GM12874 (cell line): ENCODE data around the gene EXOC6B.

Experiments used
- TF ChIP-seq, protein P1 (sequence below): IDR thresholded peaks from 2 replicates; pipeline ENCODE4 v1.5.1; 2011; ENCODE audit warnings: low read depth, mild to moderate bottlenecking, control low read depth, low read length, moderate library complexity; ENCODE audit not compliant: insufficient read depth

EXOC6B gene

DNA sequence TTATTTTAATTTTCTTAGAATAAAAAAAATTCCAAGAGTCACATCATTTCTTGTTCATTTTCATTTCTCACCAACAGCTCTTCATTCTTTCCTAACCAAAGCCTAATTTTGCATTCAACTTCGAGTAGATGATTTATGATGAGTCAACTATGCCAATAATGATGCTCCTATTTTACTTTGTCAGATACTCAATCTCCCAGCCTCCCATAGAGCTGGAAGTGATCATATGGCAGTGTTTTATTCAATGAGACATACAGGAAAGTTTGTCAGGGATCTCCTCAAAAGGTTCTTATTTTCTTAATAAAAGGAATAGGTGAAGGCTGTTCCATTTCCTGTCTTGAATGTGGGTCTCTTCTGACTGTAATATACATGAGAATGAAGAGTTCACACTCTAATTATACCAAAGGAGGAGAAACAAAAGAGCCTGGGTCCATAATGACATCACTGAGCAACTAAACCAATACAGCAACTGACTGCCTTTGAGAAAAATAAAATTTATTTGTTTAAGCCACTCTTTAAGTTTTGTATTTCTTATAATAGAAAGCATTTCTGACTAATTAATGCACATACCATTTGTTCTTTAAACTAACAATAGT, 447.0 kb downstream of the EXOC6B start:
- TF ChIP-seq, protein P1, sequence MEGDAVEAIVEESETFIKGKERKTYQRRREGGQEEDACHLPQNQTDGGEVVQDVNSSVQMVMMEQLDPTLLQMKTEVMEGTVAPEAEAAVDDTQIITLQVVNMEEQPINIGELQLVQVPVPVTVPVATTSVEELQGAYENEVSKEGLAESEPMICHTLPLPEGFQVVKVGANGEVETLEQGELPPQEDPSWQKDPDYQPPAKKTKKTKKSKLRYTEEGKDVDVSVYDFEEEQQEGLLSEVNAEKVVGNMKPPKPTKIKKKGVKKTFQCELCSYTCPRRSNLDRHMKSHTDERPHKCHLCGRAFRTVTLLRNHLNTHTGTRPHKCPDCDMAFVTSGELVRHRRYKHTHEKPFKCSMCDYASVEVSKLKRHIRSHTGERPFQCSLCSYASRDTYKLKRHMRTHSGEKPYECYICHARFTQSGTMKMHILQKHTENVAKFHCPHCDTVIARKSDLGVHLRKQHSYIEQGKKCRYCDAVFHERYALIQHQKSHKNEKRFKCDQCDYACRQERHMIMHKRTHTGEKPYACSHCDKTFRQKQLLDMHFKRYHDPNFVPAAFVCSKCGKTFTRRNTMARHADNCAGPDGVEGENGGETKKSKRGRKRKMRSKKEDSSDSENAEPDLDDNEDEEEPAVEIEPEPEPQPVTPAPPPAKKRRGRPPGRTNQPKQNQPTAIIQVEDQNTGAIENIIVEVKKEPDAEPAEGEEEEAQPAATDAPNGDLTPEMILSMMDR = no peak

DNA sequence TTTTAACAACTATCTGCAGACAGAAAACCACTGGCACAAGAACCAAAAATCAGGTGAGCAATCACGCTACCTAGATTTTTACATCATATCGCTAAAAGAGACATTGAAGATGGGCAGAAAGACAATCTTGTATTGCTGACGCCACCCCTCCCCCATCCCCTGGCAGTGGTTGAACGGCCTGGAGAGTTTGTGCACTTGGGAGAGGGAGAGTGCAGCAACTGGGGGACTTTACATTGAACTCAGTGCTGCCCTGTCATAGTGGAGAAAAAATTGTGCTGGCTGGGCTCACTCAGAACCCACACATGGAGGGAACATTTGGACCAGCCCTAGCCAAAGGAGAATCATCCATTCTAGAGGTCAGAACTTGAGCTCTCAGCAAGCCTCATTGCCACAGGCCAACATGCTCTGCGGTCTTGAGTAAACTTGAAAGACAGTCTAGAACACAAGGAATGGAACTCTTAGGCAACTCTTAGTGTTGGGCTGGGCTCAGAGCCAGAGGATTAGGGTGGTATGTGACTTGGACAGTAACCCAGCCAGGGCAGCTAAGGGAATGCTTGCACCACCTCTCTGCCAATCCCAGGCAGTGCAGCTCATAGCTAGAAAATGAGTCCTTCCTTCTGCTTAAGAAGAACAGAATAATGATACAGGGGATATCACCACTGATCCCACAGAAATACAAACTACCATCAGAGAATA, 458.2 kb downstream of the EXOC6B start:
- TF ChIP-seq, protein P1 = no peak

DNA sequence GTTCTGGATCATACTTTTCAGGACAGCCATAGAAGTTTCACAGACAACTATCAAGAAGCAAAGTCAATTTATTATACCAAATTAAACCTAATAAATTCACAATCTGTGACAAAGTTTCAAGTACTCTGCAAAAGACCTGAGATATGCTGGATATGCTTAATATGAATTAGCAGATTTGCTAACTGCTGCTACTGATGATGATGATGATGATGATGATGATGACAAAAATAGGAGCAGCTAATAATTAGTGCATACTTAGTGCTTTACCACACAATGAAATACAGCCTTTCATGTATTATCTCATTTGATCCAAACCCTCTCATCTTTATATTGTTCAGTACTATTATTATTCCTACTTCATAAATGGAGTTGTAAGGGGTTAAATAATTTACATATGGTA, 462.4 kb downstream of the EXOC6B start:
- TF ChIP-seq, protein P1 = no peak

DNA sequence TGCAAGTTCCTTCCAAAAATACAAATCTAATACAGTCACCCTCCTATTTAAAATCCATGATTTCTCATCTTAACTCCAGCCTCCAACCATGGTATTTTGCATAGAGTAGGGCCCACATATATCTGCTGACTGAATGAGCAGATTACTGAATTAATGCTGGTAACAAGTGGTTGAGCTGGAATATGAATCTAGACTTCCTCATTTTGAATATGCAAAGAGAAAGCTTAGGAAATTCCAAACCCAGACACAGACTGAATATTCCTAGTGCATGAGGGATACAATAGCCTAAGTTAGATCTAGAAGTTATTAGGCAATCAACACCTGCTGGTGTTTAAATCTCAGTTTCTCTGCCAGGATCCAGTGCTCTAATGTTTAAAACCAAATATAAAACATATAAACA, 463.1 kb downstream of the EXOC6B start:
- TF ChIP-seq, protein P1 = no peak

DNA sequence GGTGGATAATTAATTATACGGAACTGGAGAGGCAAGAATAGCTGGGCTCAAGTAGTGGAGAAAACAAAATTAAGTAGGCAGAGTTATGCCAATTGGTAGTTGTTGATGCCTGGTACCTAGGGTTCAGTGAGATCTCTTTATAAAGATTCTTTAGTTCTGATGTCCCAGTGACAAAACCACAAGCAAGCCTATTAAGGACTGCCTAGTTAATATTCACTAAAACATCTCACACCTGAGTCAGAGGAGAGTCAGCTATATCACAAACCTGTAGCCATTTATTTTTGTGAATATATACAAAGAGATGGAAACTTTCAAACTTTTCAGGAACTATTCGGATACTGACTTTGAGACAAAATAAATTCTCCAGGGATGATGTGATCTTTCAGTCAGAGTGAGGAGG, 464.3 kb downstream of the EXOC6B start:
- TF ChIP-seq, protein P1 = no peak

DNA sequence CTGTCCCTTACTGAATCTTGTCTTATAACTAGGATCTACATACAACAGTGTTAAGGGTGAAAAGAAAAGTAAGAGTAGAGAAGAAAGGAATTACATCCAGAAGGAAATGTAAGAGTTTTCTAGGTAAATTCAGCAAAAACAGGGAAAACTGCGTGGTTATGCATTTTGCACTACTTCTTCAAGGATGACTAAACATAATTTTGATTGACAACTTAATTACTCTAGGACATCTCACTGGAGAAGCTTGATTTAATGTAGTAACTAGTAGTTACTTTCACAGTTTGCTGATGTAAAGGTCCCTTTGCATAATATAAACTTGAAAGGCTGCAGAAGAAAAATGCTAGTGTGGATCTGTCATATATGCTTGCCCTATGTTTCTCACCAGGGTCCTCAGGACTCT, 464.8 kb downstream of the EXOC6B start:
- TF ChIP-seq, protein P1 = no peak

DNA sequence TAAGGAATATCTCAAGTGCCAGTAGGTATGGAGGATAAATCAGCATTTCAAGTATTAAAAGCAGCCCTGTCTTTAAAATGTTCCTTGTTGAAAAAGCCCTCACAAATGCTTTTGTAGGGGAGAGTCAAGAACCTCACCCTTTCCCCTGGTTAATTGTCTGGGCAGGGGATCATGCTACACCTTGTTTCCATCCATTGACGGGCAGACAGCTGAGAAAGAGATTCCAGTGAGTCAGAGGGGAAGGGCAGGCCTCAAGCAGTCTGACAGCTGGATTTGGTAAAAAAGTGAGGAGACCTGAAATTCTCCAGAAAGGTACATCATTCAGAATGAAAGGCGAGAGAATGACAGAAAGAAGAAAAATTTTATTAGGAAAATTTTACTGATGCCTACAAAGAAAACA, 475.0 kb downstream of the EXOC6B start:
- TF ChIP-seq, protein P1 = no peak
